HuH-7.5 (cell line): ENCODE data around the gene ATP1A3.

Source experiments
- DNase-seq: peaks from one replicate; pipeline ENCODE4 v3.0.0; 2011; ENCODE audit warnings: low spot score

Gene ATP1A3

GRCh38 chr19:41928754-41929535 lies 65.1 kb downstream of the ATP1A3 start:
- DNase-seq, result peak; percentile 73

- DNase-seq, result peak; percentile 77
Measured at GRCh38 chr19:41928221-41928683, 65.8 kb downstream of the ATP1A3 start, which contains the start of gene ERFL. Gene ERFL (minus strand): TSS chr19:41928449. CDS start chr19:41912919, 15,530 bp downstream.

GRCh38 chr19:41927497-41928192 lies 66.4 kb downstream of the ATP1A3 start:
- DNase-seq, result peak; percentile 78

- no peak for DNase-seq
Measured at GRCh38 chr19:41926763-41927496, 67.1 kb downstream of the ATP1A3 start.

GRCh38 chr19:41926028-41926762 lies 67.8 kb downstream of the ATP1A3 start:
- DNase-seq, result no peak

GRCh38 chr19:41925208-41926003 lies 68.6 kb downstream of the ATP1A3 start:
- DNase-seq, result no peak

- no peak for DNase-seq
Measured at GRCh38 chr19:41924151-41925145, 69.6 kb downstream of the ATP1A3 start.

GRCh38 chr19:41923045-41923788 lies 70.8 kb downstream of the ATP1A3 start:
- DNase-seq, result no peak

- no peak for DNase-seq
Measured at GRCh38 chr19:41922585-41922984, 71.4 kb downstream of the ATP1A3 start.

GRCh38 chr19:41921577-41922576 lies 72.2 kb downstream of the ATP1A3 start:
- no peak for DNase-seq

GRCh38 chr19:41920882-41921576 lies 73.0 kb downstream of the ATP1A3 start:
- DNase-seq, result no peak

- no peak for DNase-seq
Measured at GRCh38 chr19:41919948-41920712, 73.9 kb downstream of the ATP1A3 start.

- DNase-seq, result no peak
Measured at GRCh38 chr19:41918653-41919244, 75.3 kb downstream of the ATP1A3 start.

- no peak for DNase-seq
Measured at GRCh38 chr19:41918095-41918494, 75.9 kb downstream of the ATP1A3 start.

- DNase-seq, result no peak
Measured at GRCh38 chr19:41917676-41918075, 76.4 kb downstream of the ATP1A3 start.
